ENCODE measurements around the gene PTPN14.

PTPN14 gene

DNA sequence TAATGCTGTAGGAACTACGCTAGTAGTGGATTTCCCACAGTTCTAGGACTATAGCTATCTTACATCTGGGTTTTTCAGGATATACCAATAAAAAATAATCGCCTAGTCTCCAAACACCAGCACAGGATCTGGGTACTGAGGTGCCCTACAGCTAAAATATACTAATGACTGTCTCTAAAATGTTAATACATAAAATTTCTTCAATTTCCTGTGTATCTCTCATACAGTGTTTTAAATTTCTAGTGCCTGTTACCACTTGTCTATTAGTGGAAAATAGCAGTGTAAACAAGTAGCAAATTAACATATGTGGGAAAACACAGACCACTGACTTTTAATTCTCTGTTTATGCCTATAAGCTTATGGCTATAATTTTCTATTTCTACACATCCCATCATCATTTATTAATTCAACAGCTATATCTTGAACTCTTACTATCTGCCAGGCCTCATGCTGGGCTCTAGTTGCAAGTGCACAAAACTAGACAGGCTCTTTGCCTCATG lies 16.1 kb upstream of the PTPN14 start:
- DNase-seq, result no peak

GRCh38 chr1:214566158-214567104 lies 15.0 kb upstream of the PTPN14 start:
- DNase-seq, result no peak

GRCh38 chr1:214565310-214565709 lies 13.9 kb upstream of the PTPN14 start:
- DNase-seq, result no peak

DNA sequence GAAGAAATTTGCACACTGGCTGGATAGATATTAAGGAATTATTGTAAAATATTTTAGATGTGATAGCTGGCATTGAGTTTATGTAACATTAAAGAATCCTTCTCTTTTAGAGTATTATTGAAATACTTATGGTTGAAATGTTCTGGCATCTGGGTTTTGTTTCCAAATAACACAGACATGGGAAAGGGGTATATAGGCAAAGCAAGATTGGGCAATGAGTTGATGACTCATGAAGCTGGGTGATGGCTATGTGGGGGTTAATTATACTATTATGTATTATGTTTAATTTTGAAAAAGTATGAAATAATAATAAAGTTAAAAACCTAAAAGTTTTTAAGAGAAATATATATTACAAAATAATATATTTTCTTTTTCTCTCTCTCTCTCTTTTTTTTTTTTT lies 12.5 kb upstream of the PTPN14 start:
- no peak for DNase-seq

DNA sequence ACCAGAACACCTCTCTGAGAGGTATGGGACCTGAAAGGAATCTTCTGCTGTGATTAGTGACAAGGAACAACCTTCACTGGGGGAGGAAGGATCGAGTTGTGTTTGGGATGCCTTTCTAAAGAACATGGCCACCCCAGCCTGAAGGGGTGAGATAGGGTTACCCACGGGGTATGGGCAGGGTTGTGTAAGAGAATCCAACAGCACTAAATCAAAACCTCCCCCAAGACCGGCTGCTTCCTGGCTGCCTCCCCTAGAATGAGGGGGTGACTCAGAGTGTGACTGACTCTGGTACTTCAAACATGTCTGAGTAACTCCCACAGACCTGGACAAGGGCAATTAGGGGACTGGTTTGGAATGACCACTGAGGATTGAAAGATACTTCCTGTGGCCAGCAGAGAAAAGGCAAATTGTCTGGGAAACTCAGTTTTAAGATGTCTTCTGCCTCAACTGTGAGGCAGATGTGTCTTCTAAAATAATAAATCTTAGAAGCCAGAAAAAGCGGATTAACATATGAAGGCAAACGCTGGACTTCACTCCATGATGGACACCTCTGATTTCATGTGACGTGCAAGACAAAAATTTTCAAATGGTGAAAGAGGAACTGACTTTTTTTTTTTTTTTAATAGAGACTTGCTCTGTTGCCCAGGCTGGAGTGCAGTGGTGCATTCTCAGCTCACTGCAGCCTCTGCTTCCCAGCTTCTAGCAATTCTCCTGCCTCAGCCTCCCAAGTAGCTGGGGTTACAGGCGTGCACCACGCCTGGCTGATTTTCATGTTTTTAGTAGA lies 6.7 kb upstream of the PTPN14 start:
- DNase-seq, result no peak

GRCh38 chr1:214553142-214553710 lies 1.8 kb upstream of the PTPN14 start:
- no peak for DNase-seq

DNA sequence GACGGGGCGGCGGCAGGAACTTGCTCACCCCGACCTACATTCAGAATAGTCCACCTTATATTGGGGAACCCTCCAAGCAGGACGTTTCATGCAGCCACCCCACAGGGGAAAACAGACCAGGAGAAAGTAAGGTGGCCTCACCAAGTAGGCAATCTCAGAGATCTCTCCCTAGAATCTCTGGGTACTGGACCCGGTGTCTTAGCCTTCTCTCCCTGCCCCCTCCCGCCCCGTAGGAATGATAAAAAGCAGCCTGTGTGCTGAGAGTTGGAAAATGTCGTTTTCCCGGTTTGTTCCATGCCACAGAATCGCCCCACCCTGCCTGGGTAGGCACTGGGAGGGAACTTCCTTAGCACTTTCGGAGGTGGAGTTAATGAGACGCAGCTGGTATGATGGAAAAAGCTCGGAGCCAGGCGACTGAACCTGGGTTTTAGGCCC lies 789 bp upstream of the PTPN14 start:
- no peak for DNase-seq

- peak; percentile 28 for DNase-seq
Observed at GRCh38 chr1:214550857-214551435, 456 bp downstream of the PTPN14 start.

DNA sequence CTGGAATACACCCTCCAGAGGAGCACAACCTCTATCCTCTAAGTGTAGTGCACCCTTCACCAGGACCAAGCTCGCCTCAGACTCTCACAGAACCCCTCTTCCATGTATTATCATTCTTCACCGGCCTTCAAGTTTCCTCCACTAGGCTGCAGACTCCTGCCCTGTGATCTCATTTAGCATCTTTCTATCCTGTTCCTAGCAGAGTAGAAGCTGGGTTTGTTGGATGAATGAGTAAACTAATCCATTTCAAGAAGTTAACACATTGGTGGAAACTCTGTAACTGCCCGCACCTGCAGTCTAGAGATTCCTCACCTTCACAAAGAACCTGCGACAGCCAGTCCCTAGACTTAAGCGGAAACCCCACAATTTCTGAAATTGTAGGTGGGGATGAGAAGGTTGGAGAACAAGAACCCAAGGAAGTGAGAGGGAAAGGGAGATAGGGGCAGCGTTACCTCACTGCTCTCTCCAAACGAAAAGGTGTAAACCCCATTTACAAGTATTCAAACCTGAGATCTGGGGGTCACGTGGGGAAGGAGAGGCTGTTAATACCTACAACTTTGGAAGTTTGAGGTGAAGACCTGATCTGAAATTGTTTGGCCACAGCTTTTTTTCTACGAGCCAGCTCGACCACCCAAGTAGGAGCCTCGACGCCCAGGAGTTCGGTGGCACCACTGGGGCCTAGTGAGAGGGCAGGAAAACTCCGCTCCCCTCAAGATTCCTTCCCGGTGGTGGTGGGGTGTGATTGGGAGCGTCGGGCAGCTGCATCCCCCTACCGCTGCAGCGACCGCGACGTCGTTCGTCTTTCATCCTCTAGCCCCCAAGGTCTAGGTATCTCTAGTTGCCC lies 1.2 kb downstream of the PTPN14 start:
- DNase-seq, result no peak

DNA sequence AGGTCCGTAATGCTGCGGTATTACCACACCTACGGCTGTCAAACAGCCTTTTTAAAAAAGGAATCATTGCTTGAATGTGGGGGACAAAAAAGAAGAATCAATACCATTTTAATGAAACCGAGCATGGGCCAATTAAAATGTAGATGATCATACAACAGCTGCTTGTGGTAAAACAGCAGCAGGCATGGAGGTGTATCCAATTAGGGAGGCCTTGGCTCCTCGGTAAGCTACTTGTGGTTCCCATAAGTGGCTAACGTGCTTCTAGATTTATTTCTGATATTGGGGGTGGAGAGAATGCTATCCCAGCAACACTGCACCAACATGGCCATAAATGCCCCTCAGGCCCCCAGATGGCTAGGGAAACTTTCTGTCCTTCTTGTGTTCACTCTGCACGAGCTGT lies 1.8 kb downstream of the PTPN14 start:
- no peak for DNase-seq

DNA sequence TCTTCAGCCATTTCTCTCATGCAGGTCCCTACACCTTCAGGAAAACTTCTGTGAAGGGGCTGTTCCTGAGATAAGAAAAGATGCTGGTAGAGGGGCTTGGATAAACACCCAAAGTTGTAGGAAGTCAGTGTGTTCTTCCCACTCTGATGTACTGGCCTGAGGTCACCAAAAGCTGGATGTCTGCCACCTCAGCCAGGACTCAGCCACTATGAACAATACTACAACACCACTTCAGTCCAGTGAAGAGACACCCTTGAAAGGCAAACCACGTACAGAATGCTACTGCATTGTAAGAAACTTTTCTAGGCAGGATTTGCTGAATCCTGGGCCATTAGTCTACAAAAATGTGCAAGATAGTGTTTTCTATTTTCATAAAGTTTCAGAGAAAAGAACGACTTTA lies 2.4 kb downstream of the PTPN14 start:
- no peak for DNase-seq

DNA sequence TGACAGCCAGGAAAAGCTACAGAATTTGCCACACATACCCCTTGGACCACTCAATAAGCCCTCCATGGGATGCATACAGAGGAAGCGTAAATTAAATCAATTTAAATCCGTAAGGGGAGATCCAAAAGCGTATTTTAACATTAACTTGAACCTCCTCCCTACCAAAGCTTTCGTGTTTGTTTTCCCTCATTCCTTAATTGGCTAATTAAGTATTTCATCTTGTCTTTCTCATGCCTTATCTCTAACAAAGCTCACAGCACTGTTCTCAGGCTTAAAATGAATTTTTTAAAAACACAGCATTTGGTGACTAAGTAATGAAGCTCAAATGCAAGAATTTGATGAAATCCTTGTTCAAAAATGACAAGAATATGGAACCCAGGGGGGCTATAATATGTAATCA lies 3.1 kb downstream of the PTPN14 start:
- DNase-seq, result no peak

- DNase-seq, result no peak
Observed at GRCh38 chr1:214547747-214548146, 3.7 kb downstream of the PTPN14 start.

- DNase-seq, result no peak
Observed at GRCh38 chr1:214546886-214547641, 4.3 kb downstream of the PTPN14 start.

DNA sequence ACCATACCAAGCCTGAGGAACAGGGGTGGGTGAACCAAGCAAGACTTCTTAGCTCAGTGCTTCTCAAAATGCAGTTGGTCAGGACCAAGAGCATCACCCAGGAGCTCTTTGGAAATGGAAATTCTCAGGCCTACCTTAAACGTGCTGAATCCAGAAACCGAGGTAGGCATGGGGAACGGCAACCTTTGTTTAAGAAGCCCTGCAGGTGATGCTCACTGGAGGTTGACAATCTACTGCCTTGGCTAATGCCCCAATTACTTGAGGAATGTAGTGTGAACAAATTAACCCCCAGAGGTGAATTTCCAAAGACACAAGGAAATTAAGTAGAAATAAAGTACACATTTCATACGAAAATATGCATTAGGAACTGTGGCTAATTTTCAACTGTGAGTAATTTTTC lies 5.3 kb downstream of the PTPN14 start:
- no peak for DNase-seq

DNA sequence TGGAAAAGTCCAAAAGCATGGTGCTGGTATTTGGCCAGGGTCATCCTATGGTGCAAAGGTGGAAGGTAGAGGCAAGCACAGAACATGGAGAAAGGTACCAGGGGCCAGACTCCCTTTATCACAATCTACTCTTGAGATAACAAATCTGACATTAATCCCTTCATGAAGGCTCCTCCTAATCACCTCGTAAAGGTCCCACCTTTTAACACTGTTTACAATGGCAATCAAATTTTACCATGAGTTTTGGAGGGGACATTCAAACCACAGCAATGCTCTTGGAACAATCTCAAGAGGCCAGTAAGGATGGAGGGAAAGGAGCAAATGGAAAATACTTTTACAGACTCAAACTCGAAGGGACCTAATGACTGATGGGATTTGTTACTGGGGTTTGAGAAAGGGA lies 6.1 kb downstream of the PTPN14 start:
- DNase-seq, result no peak

- DNase-seq, result no peak
Observed at GRCh38 chr1:214544791-214545190, 6.6 kb downstream of the PTPN14 start.

DNA sequence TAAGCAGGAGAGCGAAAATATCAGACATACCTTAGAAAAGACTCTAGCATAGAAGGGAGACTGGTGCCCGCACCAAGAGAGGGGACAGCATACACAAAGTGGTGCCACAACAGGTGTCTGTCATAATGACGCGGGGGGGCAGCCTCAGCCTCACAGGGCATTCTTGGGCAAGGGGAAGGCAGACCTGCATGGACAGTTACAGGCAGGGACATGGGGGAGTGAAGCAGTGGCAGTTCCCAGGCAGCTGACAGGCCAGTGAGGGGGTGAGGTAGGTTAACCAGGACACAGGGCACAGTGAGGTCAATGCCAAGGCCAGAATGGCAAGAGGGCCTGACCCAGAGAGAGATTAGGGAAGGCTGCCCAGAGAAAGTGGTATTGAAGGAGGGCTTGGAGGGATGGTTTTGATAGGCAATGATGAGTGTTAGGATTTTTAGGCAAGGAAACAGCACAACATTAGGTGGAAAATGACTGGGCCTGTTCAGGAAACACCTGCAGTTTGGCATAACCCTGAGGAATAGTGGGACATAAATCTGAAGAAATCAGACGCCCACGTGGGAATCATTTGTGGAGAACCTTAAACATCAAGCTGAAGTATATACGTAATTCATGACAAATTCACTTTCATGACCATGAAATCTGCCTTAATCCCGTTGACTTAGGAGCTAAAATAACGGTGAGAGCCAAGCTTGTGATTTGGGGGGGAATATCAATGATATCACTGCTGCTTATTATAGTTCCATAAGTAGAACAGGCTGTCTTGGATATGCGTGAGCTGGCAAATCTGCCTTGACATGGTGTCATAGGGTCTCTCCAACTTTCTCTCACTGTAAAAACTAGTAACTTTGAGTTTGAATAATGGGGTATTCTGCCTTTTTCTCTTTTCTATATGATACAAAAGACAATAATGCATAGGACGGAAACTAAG lies 8.9 kb downstream of the PTPN14 start:
- no peak for DNase-seq

GRCh38 chr1:214541693-214542092 lies 9.7 kb downstream of the PTPN14 start:
- no peak for DNase-seq

DNA sequence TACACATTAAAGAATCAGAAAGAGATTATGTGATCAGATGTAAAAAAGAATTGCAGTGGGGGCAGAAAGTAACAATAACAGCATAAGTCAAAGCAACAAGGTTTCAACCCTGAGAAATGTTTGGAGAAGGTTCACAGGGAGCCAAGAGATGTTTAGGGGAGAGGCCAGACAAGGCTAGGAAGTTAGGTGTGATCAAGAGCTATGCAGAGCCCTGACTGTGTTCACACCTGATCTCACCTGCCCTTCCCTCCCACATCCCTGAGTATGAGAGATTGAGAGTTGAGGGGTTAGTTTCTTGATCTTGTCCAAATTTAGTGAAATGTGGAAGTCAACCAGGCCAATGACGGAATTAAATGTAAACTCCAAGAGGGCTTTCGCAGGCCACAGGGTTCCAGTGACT lies 10.2 kb downstream of the PTPN14 start:
- no peak for DNase-seq
